K562 (cell line): ENCODE data around the gene SOS1. TPM values are rescaled to one million over a fixed set of nuclear protein-coding genes. Genes with fewer than 3 reads are reported as not detected.

Experiments used
- ATAC-seq: fragments of 200-7000 bp; cut with Tn5 transposase; 3 replicates; pipeline ENCODE4 v1.9.1; 2020; ENCODE audit warnings: moderate library complexity
- BruUV-seq: library from RNA; stranded (reverse); fragments of 400-500 nt; replicated peaks from 2 replicates; lab custom pipeline; 2021; lab: Mats Ljungman, UMichigan
- CTCF ChIA-PET: fragments of 300-600 bp; formaldehyde crosslinking; extraction: SDS; loops from one replicate; lab custom pipeline; 2021; ENCODE audit warnings: low intra/inter-chr PET ratio; lab: Yijun Ruan, JAX
- POLR2A ChIA-PET: fragments of 300-600, 350-650 bp; sonication (Branson Sonifier 250); formaldehyde crosslinking; extraction: SDS; loops from one replicate; lab custom pipeline; 2021; ENCODE audit warnings: antibody characterized with exemption, inconsistent platforms; lab: Yijun Ruan, JAX
- DNase-seq, 4 experiments: peaks; one replicate each; pipeline versions ENCODE4 v3.0.0 to v3.0.0-alpha.2; 2011 to 2018; ENCODE audit warnings: low spot score in 3 of 4, mixed read lengths in 3 of 4; ENCODE audit errors: extremely low read depth in 1 of 4
- FAIRE-seq: peaks from 2 replicates; lab custom pipeline; 2011; peaks lifted over from hg19 to GRCh38; lab: Jason Lieb, UNC
- H2AFZ ChIP-seq: 2 replicates; pipeline ENCODE4 v1.6.0; 2011; ENCODE audit warnings: low read depth, low read length, control low read depth, inconsistent platforms
- H3K27ac ChIP-seq: fragments of 200-600 bp; 3 replicates; pipeline ENCODE4 v1.8.0; 2011; ENCODE audit warnings: low read depth, mild to moderate bottlenecking, control low read depth, inconsistent platforms, low read length, moderate library complexity, mixed read lengths; ENCODE audit errors: extremely low read depth
- H3K27me3 ChIP-seq, 2 experiments: fragments of 300-600 bp in 1 of 2; 2 replicates in 1 of 2; 3 replicates in 1 of 2; pipeline versions ENCODE4 v1.6.0 to v1.8.0; 2011; ENCODE audit warnings: inconsistent platforms in 2 of 2, low read length in 2 of 2, mild to moderate bottlenecking in 1 of 2, mixed read lengths in 1 of 2, moderate library complexity in 1 of 2; ENCODE audit not compliant: control insufficient read depth in 2 of 2, insufficient read depth in 2 of 2
- H3K36me3 ChIP-seq: fragments of 300-600 bp; 3 replicates; pipeline ENCODE4 v1.8.0; 2011; ENCODE audit warnings: mild to moderate bottlenecking, low read length, inconsistent platforms; ENCODE audit not compliant: control insufficient read depth, insufficient read depth
- H3K4me1 ChIP-seq, 2 experiments: fragments of 200-600 bp in 1 of 2; replicated peaks in 1 of 2; 2 replicates in 1 of 2; 3 replicates in 1 of 2; pipeline versions ENCODE4 v1.5.1 to v1.8.0; 2011; ENCODE audit warnings: inconsistent platforms in 2 of 2, low read length in 2 of 2, mild to moderate bottlenecking in 1 of 2, mixed read lengths in 1 of 2, moderate library complexity in 1 of 2; ENCODE audit not compliant: control insufficient read depth in 2 of 2, insufficient read depth in 2 of 2
- H3K4me2 ChIP-seq: 2 replicates; pipeline ENCODE4 v1.6.1; 2011; ENCODE audit warnings: low read length, control low read depth, inconsistent platforms, mixed read lengths; ENCODE audit not compliant: insufficient read depth
- H3K4me3 ChIP-seq: fragments of 200-600 bp; sonication (generic), shearing (Covaris generic); 2 replicates; pipeline ENCODE4 v1.5.1; 2016; ENCODE audit warnings: control low read depth, inconsistent platforms
- H3K79me2 ChIP-seq: fragments of 200-600 bp; 3 replicates; pipeline ENCODE4 v1.8.0; 2011; ENCODE audit warnings: low read length, inconsistent platforms; ENCODE audit not compliant: control insufficient read depth, insufficient read depth
- H3K9ac ChIP-seq, 2 experiments: 2 replicates each; pipeline versions ENCODE4 v1.6.0 to v1.6.1; 2011; ENCODE audit warnings: low read depth in 2 of 2, low read length in 2 of 2, control low read depth in 1 of 2, inconsistent platforms in 1 of 2, mild to moderate bottlenecking in 1 of 2, mixed read lengths in 1 of 2; ENCODE audit not compliant: insufficient read depth in 1 of 2
- H3K9me1 ChIP-seq: one replicate; pipeline ENCODE4 v1.6.0; 2011; ENCODE audit warnings: inconsistent platforms, mild to moderate bottlenecking, low read length, moderate library complexity; ENCODE audit not compliant: control insufficient read depth, insufficient read depth
- H3K9me3 ChIP-seq: replicated peaks from 2 replicates; pipeline ENCODE4 v1.5.1; 2011; ENCODE audit warnings: low read depth, low read length, inconsistent platforms; ENCODE audit not compliant: control insufficient read depth, insufficient read depth
- H4K20me1 ChIP-seq: replicated peaks from 2 replicates; pipeline ENCODE4 v1.6.1; 2011; ENCODE audit warnings: low read length, inconsistent platforms, mixed read lengths; ENCODE audit not compliant: control insufficient read depth, insufficient read depth
- ARID1B ChIP-seq: fragments of 450-650 bp; IDR thresholded peaks from 2 replicates; pipeline ENCODE4 v1.6.1; 2016; ENCODE audit warnings: antibody characterized with exemption, mild to moderate bottlenecking, inconsistent platforms
- CBFA2T2 ChIP-seq: fragments of 450-650 bp; conservative IDR thresholded peaks from 2 replicates; pipeline ENCODE4 v1.6.1; 2017; ENCODE audit warnings: mild to moderate bottlenecking
- FUS ChIP-seq: fragments of 200-400 bp; formaldehyde crosslinking; optimal IDR thresholded peaks from 2 replicates; pipeline ENCODE3; 2017; ENCODE audit warnings: low read depth, low read length
- KAT2B ChIP-seq: IDR thresholded peaks from one replicate; pipeline ENCODE4 v1.6.1; 2012; ENCODE audit warnings: low read depth, mild to moderate bottlenecking, control low read depth, inconsistent platforms, low read length, moderate library complexity
- KLF16 ChIP-seq: IDR thresholded peaks from 2 replicates; pipeline ENCODE4 v1.6.1; 2016; ENCODE audit warnings: antibody characterized with exemption
- NCOR1 ChIP-seq: fragments of 450-650 bp; IDR thresholded peaks from 2 replicates; pipeline ENCODE4 v1.6.1; 2016; ENCODE audit warnings: mild to moderate bottlenecking, moderate library complexity
- NFIC ChIP-seq: fragments of 450-650 bp; IDR thresholded peaks from 2 replicates; pipeline ENCODE4 v1.6.1; 2017; ENCODE audit warnings: mild to moderate bottlenecking, inconsistent platforms
- PHTF2 ChIP-seq: fragments of 250-450 bp; sonication (Bioruptor Pico); IDR thresholded peaks from 2 replicates; pipeline ENCODE4 v1.5.0; 2021; ENCODE audit warnings: mild to moderate bottlenecking
- PML ChIP-seq: IDR thresholded peaks from 2 replicates; pipeline ENCODE4 v1.6.1; 2012; ENCODE audit warnings: low read length, inconsistent platforms
- SMAD4 ChIP-seq: fragments of 250-450 bp; sonication (Bioruptor Pico); conservative IDR thresholded peaks from 2 replicates; pipeline ENCODE4 v1.8.0; 2021; ENCODE audit warnings: inconsistent platforms, mild to moderate bottlenecking, moderate library complexity
- TAL1 ChIP-seq: fragments of 450-650 bp; IDR thresholded peaks from 2 replicates; pipeline ENCODE4 v1.6.1; 2016; ENCODE audit warnings: mild to moderate bottlenecking
- TRIM24 ChIP-seq, 2 experiments: fragments of 450-650 bp; IDR thresholded peaks; 2 replicates each; pipeline ENCODE4 v1.6.1; 2016
- U2AF1 ChIP-seq: fragments of 200-400 bp; formaldehyde crosslinking; optimal IDR thresholded peaks from 2 replicates; pipeline ENCODE3; 2017; ENCODE audit warnings: mild to moderate bottlenecking, low read depth, low read length, moderate library complexity
- ZBED1 ChIP-seq: IDR thresholded peaks from 2 replicates; pipeline ENCODE4 v1.6.1; 2014
- ZKSCAN1 ChIP-seq: fragments of 150-350 bp; IDR thresholded peaks from 2 replicates; pipeline ENCODE4 v1.6.1; 2016; ENCODE audit warnings: low read depth, low read length
- ZNF23 ChIP-seq: fragments of 250-450 bp; sonication (Bioruptor Pico); IDR thresholded peaks from 2 replicates; pipeline ENCODE4 v1.4.0; 2020; ENCODE audit warnings: mild to moderate bottlenecking
- WGBS: fragments of 100-300 bp; shearing (Covaris generic); methylation state at CpG from one replicate; pipeline ENCODE4 v1.1.6; 2016; ENCODE audit warnings: low coverage, mixed read lengths; ENCODE audit not compliant: insufficient coverage; ENCODE audit errors: missing lambda C conversion rate; 5-methylcytosine and 5-hydroxymethylcytosine counted together
- in situ Hi-C: fragments of 300-500 bp; cut with MboI; formaldehyde crosslinking; loops from 4 replicates; pipeline ENCODE4 v1.15.0; 2018; ENCODE audit warnings: inconsistent platforms, mixed read lengths
- intact Hi-C: fragments of 100-400 bp; cut with micrococcal nuclease; formaldehyde crosslinking; loops from 2 replicates; pipeline ENCODE4 v1.14.2; 2022
- polyA plus RNA-seq, 8 experiments: library from polyadenylated mRNA; depleted of rRNA in 4 of 8; stranded (reverse) in 5 of 8; unstranded in 3 of 8; fragments of >200 nt; fragmentation: Nextera tagmentation in 2 of 8; fragmentation: Illumina TruSeq in 1 of 8; extraction: Ambion mirVana in 2 of 8; extraction: Trizol in 1 of 8; gene quantifications; 2 replicates each; pipeline versions ENCODE4 v1.2.1 to v1.2.3, GENCODE V29; 2011 to 2014; ENCODE audit warnings: inconsistent platforms in 1 of 8, missing spikeins in 1 of 8
- total RNA-seq, 7 experiments: library from RNA; depleted of rRNA in 6 of 7; stranded (reverse); fragments of >200 nt in 6 of 7; fragmentation: Illumina TruSeq in 2 of 7; extraction: Trizol in 2 of 7; gene quantifications; 2 replicates each; pipeline versions ENCODE4 v1.2.1 to v1.2.3, GENCODE V29; 2011 to 2021; ENCODE audit warnings: low replicate concordance in 1 of 7
- TF ChIP-seq, protein P1 (sequence below): sonication (generic); formaldehyde crosslinking; IDR thresholded peaks from 2 replicates; pipeline ENCODE4 v1.8.0; 2022; ENCODE audit warnings: mild to moderate bottlenecking, missing genetic modification reagents
- TF ChIP-seq, protein P2 (sequence below): fragments of 150-350 bp; conservative IDR thresholded peaks from 2 replicates; pipeline ENCODE4 v1.6.1; 2014; ENCODE audit warnings: low read length
- TF ChIP-seq, protein P3 (sequence below): fragments of 450-650 bp; conservative IDR thresholded peaks from 2 replicates; pipeline ENCODE4 v1.6.1; 2016; ENCODE audit warnings: missing genetic modification characterization, low read depth, mild to moderate bottlenecking, missing compliant biosample characterization, moderate library complexity
- TF ChIP-seq, protein P4 (sequence below): fragments of 450-650 bp; IDR thresholded peaks from 2 replicates; pipeline ENCODE4 v1.6.1; 2014; ENCODE audit warnings: low read depth, mild to moderate bottlenecking, moderate library complexity, borderline replicate concordance

Gene SOS1
- total and polyA plus RNA-seq, 9 of the 15 experiments (the other 6 are each of a cell fraction or from before 2014, with no cell fraction given), result 2.5 to 27.1 (median 16.3) TPM

DNA sequence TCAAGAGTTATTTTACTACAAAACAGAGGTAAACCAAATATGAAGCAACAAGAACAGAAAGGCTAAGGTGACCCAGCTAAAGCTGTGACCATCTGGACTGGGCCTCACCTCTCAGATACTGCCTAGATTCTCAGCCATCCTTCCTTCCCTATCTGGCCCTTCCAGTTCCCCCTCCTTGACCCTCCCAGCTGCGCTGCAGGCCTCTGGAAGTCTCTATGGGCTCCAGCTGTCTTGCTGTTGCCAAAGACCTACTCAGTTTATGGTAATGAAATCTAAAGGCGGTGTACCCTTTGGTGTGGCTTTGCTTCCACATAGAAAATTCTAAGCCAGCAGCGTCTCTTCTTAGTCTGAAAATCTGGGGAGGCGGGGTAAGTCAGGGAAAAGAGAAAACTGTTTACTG, 175.5 kb downstream of the SOS1 start:
- intact Hi-C loops (loop anchor here (5.0 kb wide), 2 partner anchors 107 to 177 kb away; partner anchors contain the start of gene SOS1), in situ Hi-C loops (loop anchor here (25.0 kb wide), 1 partner anchor 292 kb away; the partner anchor contains the start of gene CDKL4)
- no peak overlapping the region for H3K4me3 ChIP-seq
- ChIA-PET CTCF (no interaction called here), POLR2A (interaction anchor here (1.3 kb wide), 1 partner anchor 15 kb away, joined by 5 read pairs; no protein-coding TSS in a partner anchor)
- H2AFZ ChIP-seq, result peak overlapping the region; percentile 53
- no peaks in the 10 kb centered on the region for H4K20me1 ChIP-seq
- H3K79me2 ChIP-seq, result no peaks in the 10 kb centered on the region
- H3K36me3 ChIP-seq, result no peaks in the 10 kb centered on the region
- no TSS peak for BruUV-seq
- FAIRE-seq, result peak; percentile 69
- no peak overlapping the region for H3K27ac ChIP-seq
- no peak overlapping the region; a peak in 1 of 4 replicates for H3K9ac ChIP-seq
- ATAC-seq, result peak; percentile 72
- no peak overlapping the region; the same call in 1 of the 2 replicates for H3K4me2 ChIP-seq
- no peaks in the 10 kb centered on the region for H3K9me3 ChIP-seq
- WGBS, result 25% methylated on average over 4 of the region's 4 CpGs
- H3K27me3 ChIP-seq, result no peaks in the 10 kb centered on the region; a peak in 1 of 5 replicates
- peaks cover 3 to 10% of the 10 kb centered on the region in 2 experiments; a peak in 3 of 5 replicates for H3K4me1 ChIP-seq
- peak; percentile 30 to 72 (median 44) for DNase-seq
- H3K9me1 ChIP-seq, result no peaks in the 10 kb centered on the region
- TF ChIP-seq FUS (no peak), NFIC (peak; percentile 48), KLF16 (0 out of 2 replicates have a peak, but pooled peaks have one; percentile 28), ZNF23 (CRISPR knock-in tag) (no peak), KAT2B (no peak), SMAD4 (CRISPR knock-in tag) (0 out of 2 replicates have a peak, but pooled peaks have one; percentile 20), CBFA2T2 (peak; percentile 86), TAL1 (peak; percentile 70), ZKSCAN1 (no peak), U2AF1 (no peak), PML (peak; percentile 23; the same call in 1 of the 2 replicates), ARID1B (peak; percentile 55), TRIM24 (IDR thresholded peaks at IDR 0.05) (peak; percentile 37 to 61; a peak in 1 of 4 replicates), PHTF2 (CRISPR knock-in tag) (no peak), ZBED1 (no peak), NCOR1 (peak; percentile 61)
- TF ChIP-seq, protein P1, sequence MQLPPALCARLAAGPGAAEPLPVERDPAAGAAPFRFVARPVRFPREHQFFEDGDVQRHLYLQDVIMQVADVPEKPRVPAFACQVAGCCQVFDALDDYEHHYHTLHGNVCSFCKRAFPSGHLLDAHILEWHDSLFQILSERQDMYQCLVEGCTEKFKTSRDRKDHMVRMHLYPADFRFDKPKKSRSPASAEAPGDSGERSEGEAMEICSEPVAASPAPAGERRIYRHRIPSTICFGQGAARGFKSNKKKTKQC, result no peak
- TF ChIP-seq, protein P2, sequence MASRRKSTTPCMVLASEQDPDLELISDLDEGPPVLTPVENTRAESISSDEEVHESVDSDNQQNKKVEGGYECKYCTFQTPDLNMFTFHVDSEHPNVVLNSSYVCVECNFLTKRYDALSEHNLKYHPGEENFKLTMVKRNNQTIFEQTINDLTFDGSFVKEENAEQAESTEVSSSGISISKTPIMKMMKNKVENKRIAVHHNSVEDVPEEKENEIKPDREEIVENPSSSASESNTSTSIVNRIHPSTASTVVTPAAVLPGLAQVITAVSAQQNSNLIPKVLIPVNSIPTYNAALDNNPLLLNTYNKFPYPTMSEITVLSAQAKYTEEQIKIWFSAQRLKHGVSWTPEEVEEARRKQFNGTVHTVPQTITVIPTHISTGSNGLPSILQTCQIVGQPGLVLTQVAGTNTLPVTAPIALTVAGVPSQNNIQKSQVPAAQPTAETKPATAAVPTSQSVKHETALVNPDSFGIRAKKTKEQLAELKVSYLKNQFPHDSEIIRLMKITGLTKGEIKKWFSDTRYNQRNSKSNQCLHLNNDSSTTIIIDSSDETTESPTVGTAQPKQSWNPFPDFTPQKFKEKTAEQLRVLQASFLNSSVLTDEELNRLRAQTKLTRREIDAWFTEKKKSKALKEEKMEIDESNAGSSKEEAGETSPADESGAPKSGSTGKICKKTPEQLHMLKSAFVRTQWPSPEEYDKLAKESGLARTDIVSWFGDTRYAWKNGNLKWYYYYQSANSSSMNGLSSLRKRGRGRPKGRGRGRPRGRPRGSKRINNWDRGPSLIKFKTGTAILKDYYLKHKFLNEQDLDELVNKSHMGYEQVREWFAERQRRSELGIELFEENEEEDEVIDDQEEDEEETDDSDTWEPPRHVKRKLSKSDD, result no peak
- TF ChIP-seq, protein P3, sequence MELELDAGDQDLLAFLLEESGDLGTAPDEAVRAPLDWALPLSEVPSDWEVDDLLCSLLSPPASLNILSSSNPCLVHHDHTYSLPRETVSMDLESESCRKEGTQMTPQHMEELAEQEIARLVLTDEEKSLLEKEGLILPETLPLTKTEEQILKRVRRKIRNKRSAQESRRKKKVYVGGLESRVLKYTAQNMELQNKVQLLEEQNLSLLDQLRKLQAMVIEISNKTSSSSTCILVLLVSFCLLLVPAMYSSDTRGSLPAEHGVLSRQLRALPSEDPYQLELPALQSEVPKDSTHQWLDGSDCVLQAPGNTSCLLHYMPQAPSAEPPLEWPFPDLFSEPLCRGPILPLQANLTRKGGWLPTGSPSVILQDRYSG (tag), result no peak
- TF ChIP-seq, protein P4, sequence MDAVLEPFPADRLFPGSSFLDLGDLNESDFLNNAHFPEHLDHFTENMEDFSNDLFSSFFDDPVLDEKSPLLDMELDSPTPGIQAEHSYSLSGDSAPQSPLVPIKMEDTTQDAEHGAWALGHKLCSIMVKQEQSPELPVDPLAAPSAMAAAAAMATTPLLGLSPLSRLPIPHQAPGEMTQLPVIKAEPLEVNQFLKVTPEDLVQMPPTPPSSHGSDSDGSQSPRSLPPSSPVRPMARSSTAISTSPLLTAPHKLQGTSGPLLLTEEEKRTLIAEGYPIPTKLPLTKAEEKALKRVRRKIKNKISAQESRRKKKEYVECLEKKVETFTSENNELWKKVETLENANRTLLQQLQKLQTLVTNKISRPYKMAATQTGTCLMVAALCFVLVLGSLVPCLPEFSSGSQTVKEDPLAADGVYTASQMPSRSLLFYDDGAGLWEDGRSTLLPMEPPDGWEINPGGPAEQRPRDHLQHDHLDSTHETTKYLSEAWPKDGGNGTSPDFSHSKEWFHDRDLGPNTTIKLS, result no peak
